GM23338 (cell line): ENCODE results near the gene CPTP. TPM values are rescaled to one million over a fixed set of nuclear protein-coding genes. Genes with fewer than 3 reads are reported as not detected.

Source experiments
- ETS1 ChIP-seq: IDR thresholded peaks from 2 replicates; pipeline ENCODE4 v1.6.1; 2016; ENCODE audit warnings: antibody characterized with exemption
- POLR2AphosphoS5 ChIP-seq: IDR thresholded peaks from 2 replicates; pipeline ENCODE4 v1.6.1; 2016; ENCODE audit warnings: antibody characterized with exemption, low read depth
- REST ChIP-seq: IDR thresholded peaks from one replicate; pipeline ENCODE4 v1.6.1; 2018; ENCODE audit warnings: antibody characterized with exemption; ENCODE audit not compliant: unreplicated experiment
- STAT1 ChIP-seq: IDR thresholded peaks from one replicate; pipeline ENCODE4 v1.6.1; 2016; ENCODE audit warnings: antibody characterized with exemption; ENCODE audit not compliant: unreplicated experiment
- ZNF114 ChIP-seq: fragments of 250-450 bp; sonication (Bioruptor Pico); IDR thresholded peaks from 2 replicates; pipeline ENCODE4 v1.5.0; 2020; ENCODE audit warnings: mild to moderate bottlenecking, moderate library complexity
- ZNF462 ChIP-seq: fragments of 250-450 bp; sonication (Bioruptor Pico); IDR thresholded peaks from 2 replicates; pipeline ENCODE4 v1.5.0; 2020; ENCODE audit warnings: mild to moderate bottlenecking, moderate library complexity
- polyA plus RNA-seq: library from polyadenylated mRNA; unstranded; fragments of >200 nt; fragmentation: Nextera tagmentation; extraction: Ambion mirVana; gene quantifications from 2 replicates; pipeline ENCODE4 v1.2.1, GENCODE V29; 2016
- total RNA-seq: library from RNA; depleted of rRNA; stranded (reverse); fragments of >200 nt; shearing (Covaris generic); gene quantifications from 2 replicates; pipeline ENCODE4 v1.2.3, GENCODE V29; 2014

Gene CPTP
- total and polyA plus RNA-seq, 2 experiments from 2014 or later, result 8.1 to 13.5 TPM

GRCh38 chr1:1286313-1287261 lies 38.0 kb upstream of the CPTP start (continued):
- TF ChIP-seq ZNF462 (CRISPR knock-in tag) (no peak), STAT1 (no peak), POLR2AphosphoS5 (no peak), REST (no peak), ETS1 (no peak), ZNF114 (CRISPR knock-in tag) (no peak)
